AG04450 (cell line): Measurements from ENCODE around the gene RFC4. TPM values are rescaled to one million over a fixed set of nuclear protein-coding genes. Genes with fewer than 3 reads are reported as not detected.

Experiments
- CTCF ChIA-PET: fragments of 300-600, 350-600 bp; formaldehyde crosslinking; extraction: SDS; loops from one replicate; lab custom pipeline; 2022; ENCODE audit warnings: antibody characterized with exemption, inconsistent platforms; lab: Charles Lee
- POLR2A ChIA-PET: fragments of 350-600 bp; formaldehyde crosslinking; extraction: SDS; loops from one replicate; lab custom pipeline; 2021; ENCODE audit warnings: antibody characterized with exemption, inconsistent platforms; lab: Yijun Ruan, JAX
- DNase-seq: peaks from one replicate; pipeline ENCODE4 v3.0.0-alpha.2; 2011; ENCODE audit warnings: low read depth, low spot score
- H3K27ac ChIP-seq: one replicate; pipeline ENCODE4 v1.5.1; 2012; ENCODE audit warnings: low read depth, low read length, control low read depth
- H3K27me3 ChIP-seq: one replicate; pipeline ENCODE4 v1.6.0; 2012; ENCODE audit warnings: low read length; ENCODE audit not compliant: control insufficient read depth, insufficient read depth
- H3K4me3 ChIP-seq: 2 replicates; pipeline ENCODE4 v1.5.1; 2011; ENCODE audit warnings: mild to moderate bottlenecking, low read depth, low read length, control low read depth
- H3K9me3 ChIP-seq: 2 replicates; pipeline ENCODE4 v1.5.1; 2012; ENCODE audit warnings: low read length; ENCODE audit not compliant: control insufficient read depth, insufficient read depth
- CTCF ChIP-seq: IDR thresholded peaks from 2 replicates; pipeline ENCODE4 v1.5.1; 2011; ENCODE audit warnings: low read depth, low read length, control low read depth, inconsistent platforms
- polyA plus RNA-seq: library from polyadenylated mRNA; depleted of rRNA; stranded (reverse); fragments of >200 nt; gene quantifications from 2 replicates; pipeline ENCODE4 v1.2.3, GENCODE V29; 2011

Gene RFC4
- polyA plus RNA-seq, 1 experiment, result 9.4 TPM

DNA sequence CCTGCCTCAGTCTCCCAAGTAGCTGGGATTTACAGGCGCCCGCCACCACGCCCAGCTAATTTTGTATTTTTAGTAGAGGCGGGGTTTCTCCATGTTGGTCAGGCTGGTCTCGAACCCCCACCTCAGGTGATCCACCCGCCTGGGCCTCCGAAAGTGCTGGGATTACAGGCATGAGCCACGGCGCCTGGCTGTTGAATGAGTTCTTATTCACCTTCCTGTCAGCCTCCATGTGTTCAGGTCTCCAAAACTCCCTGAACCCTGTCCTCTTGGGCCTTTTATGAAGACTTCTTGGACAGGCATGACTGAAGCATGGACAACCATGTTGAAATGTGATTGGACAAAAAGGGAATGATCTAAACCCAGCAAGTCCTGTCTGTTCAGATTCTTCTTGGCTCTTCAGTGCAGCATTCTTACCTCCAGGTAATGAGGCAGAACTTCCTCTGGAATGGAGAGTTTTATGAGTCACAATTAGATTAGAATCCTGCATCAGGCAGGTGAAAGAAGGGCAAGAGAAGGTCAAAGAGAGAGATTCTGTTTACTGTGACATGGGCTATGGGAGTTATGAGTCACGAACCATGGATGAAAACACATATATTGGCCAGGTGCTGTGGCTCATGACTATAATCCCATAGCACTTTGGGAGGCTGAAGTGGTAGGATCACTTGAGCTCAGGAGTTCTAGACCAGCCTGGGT is 46.0 kb downstream of the RFC4 start:
- POLR2A ChIA-PET, result no interaction called here
- H3K27ac ChIP-seq, result no peak overlapping the region
- no peaks in the 10 kb centered on the region for H3K27me3 ChIP-seq
- no peak for DNase-seq
- CTCF ChIA-PET, result no interaction called here
- no peak overlapping the region for H3K4me3 ChIP-seq
- TF ChIP-seq CTCF, result no peak
- H3K9me3 ChIP-seq, result no peaks in the 10 kb centered on the region

DNA sequence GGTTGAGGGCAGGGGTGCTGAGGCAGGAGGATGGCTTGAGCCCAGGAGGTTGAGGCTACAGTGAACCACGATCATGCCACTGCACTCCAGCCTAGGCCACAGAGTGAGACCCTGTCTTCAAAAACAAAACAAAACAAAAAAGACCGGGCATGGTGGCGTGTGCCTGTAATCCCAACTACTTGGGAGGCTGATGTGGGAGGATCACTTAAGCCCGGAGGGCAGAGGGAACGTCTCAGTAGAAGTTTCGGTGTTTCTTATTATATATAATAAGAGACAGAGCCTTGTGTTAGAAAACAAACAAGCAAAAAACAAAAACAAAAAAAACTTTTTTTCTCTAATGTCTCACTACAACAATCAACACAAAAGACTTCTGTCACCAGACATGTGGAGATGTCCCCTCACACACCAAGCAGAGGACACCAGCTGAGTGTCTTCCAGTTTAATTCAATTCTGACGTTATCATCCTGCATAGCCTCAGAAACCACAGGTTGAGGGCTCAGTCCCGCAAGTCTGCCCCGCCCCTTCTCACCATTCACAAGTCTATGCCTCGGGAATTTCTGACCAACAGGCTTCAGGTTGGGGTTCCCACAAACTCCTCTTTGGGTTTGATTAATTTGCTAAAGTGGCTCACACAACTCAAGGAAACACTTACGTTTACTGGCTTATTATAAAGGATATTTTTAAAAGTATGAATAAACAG is 46.9 kb downstream of the RFC4 start:
- POLR2A ChIA-PET, result no interaction called here
- DNase-seq, result no peak
- CTCF ChIA-PET, result no interaction called here

DNA sequence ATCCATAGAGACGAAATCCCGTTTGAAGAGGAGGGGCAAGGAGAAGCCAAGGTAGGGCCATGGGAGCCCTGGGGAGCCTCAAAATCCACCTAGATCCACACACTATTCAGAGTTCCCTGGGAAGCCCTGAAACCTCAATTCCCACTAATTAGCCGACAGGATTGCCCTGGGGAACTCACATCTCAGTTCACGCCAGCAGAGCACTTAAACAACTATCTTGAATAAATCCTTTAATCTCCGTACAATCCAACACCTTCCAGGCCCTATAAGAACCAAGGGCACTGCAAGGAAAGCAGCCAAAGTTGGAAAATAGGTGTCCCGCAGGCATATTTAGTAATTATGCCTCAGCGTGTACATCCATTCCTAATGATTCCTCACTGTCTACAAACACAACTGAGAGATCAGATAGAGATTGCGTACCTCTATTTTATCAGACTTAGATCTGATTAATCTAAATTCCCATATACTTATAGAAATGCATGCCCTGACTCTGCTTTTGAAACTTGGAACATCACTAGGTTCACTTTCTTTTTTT is 48.5 kb downstream of the RFC4 start:
- no peak for TF ChIP-seq CTCF
- CTCF ChIA-PET, result no interaction called here
- Histone ChIP-seq H3K9me3 (no peaks in the 10 kb centered on the region), H3K27me3 (no peaks in the 10 kb centered on the region), H3K27ac (no peak overlapping the region), H3K4me3 (no peak overlapping the region)
- POLR2A ChIA-PET, result no interaction called here
- DNase-seq, result no peak

More for the DNA sequence above, 46.9 kb downstream of the RFC4 start:
- Histone ChIP-seq H3K4me3 (no peak overlapping the region), H3K27ac (no peak overlapping the region), H3K27me3 (no peaks in the 10 kb centered on the region), H3K9me3 (no peaks in the 10 kb centered on the region)
- TF ChIP-seq CTCF, result no peak

- ChIA-PET POLR2A (no interaction called here), CTCF (interaction anchor here (0.7 kb wide), 1 partner anchor 1080 kb away, joined by 3 read pairs; no protein-coding TSS in a partner anchor)
- H3K27ac ChIP-seq, result no peak overlapping the region
- H3K9me3 ChIP-seq, result no peaks in the 10 kb centered on the region
- no peaks in the 10 kb centered on the region for H3K27me3 ChIP-seq
- DNase-seq, result no peak
- no peak overlapping the region for H3K4me3 ChIP-seq
- TF ChIP-seq CTCF, result no peak
These were observed 49.1 kb downstream of the RFC4 start for GRCh38 chr3:186757214-186757613.

GRCh38 chr3:186754871-186755270 is 51.4 kb downstream of the RFC4 start:
- no peak overlapping the region for H3K4me3 ChIP-seq
- H3K9me3 ChIP-seq, result no peaks in the 10 kb centered on the region
- H3K27ac ChIP-seq, result no peak overlapping the region
- TF ChIP-seq CTCF, result no peak
- CTCF ChIA-PET, result interaction anchor here (0.7 to 1.3 kb wide), 3 partner anchors 10 to 137 kb away, joined by 3 to 5 read pairs (median 3); no protein-coding TSS in a partner anchor
- POLR2A ChIA-PET, result interaction anchor here (0.8 to 1.3 kb wide), 2 partner anchors 28 kb away, joined by 4 to 7 read pairs; partner anchors contain the start of gene EIF4A2
- H3K27me3 ChIP-seq, result no peaks in the 10 kb centered on the region
- DNase-seq, result no peak
